ENCODE results near the gene SUFU. TPM values are rescaled to one million over a fixed set of nuclear protein-coding genes. Genes with fewer than 3 reads are reported as not detected.
"Not testable (repeated sequence)": the region's sequence is repeated elsewhere in the genome, so short reads cannot be mapped to it uniquely, and the experiment has no call there.

Gene SUFU
- total RNA-seq, 1 experiment from 2014 or later: 5.9 TPM

GRCh38 chr10:102523250-102524029 is 19.7 kb downstream of the SUFU start:
- H3K9me3 ChIP-seq (ENCODE audit: low read length): no peaks in the 10 kb centered on the region
- no peaks in the 10 kb centered on the region for H3K27me3 ChIP-seq (ENCODE audit: low read length)
- no peak overlapping the region for H3K4me2 ChIP-seq (ENCODE audit: low read depth, low read length, poor library complexity, severe bottlenecking)
- no peaks in the 10 kb centered on the region for H3K9me2 ChIP-seq (replicated peaks; ENCODE audit: insufficient read depth, low read length)
- no peaks in the 10 kb centered on the region for H3K36me3 ChIP-seq (ENCODE audit: insufficient read depth, low read length)
- no peak overlapping the region for H3K4me3 ChIP-seq (ENCODE audit: low read length)
- DNase-seq: no peak
- no peak overlapping the region for H2AFZ ChIP-seq (ENCODE audit: low read length)
- no peak overlapping the region for H3K27ac ChIP-seq (ENCODE audit: low read length)
- no peaks in the 10 kb centered on the region for H4K20me1 ChIP-seq (ENCODE audit: insufficient read depth, low read depth, low read length)
- no peak overlapping the region for H3K9ac ChIP-seq (ENCODE audit: low read length)
- H3K4me1 ChIP-seq (ENCODE audit: low read length): peaks cover 2% of the 10 kb centered on the region; the same call in 1 of the 2 replicates
- H3K79me2 ChIP-seq (ENCODE audit: low read length): no peaks in the 10 kb centered on the region; the same call in 1 of the 2 replicates

- no peak for DNase-seq
- H3K4me2 ChIP-seq (ENCODE audit: low read depth, low read length, poor library complexity, severe bottlenecking): no peak overlapping the region
- peaks cover 2% of the 10 kb centered on the region; the same call in 1 of the 2 replicates for H3K4me1 ChIP-seq (ENCODE audit: low read length)
- no peaks in the 10 kb centered on the region for H3K9me3 ChIP-seq (ENCODE audit: low read length)
- H2AFZ ChIP-seq (ENCODE audit: low read length): no peak overlapping the region
- no peak overlapping the region for H3K9ac ChIP-seq (ENCODE audit: low read length)
- no peaks in the 10 kb centered on the region for H4K20me1 ChIP-seq (ENCODE audit: insufficient read depth, low read depth, low read length)
- H3K9me2 ChIP-seq (replicated peaks; ENCODE audit: insufficient read depth, low read length): no peaks in the 10 kb centered on the region
- no peaks in the 10 kb centered on the region for H3K27me3 ChIP-seq (ENCODE audit: low read length)
- no peaks in the 10 kb centered on the region for H3K36me3 ChIP-seq (ENCODE audit: insufficient read depth, low read length)
- peaks cover 3% of the 10 kb centered on the region; the same call in 1 of the 2 replicates for H3K79me2 ChIP-seq (ENCODE audit: low read length)
- no peak overlapping the region for H3K27ac ChIP-seq (ENCODE audit: low read length)
- no peak overlapping the region for H3K4me3 ChIP-seq (ENCODE audit: low read length)
Observed at GRCh38 chr10:102524746-102525145, 21.0 kb downstream of the SUFU start.

DNA sequence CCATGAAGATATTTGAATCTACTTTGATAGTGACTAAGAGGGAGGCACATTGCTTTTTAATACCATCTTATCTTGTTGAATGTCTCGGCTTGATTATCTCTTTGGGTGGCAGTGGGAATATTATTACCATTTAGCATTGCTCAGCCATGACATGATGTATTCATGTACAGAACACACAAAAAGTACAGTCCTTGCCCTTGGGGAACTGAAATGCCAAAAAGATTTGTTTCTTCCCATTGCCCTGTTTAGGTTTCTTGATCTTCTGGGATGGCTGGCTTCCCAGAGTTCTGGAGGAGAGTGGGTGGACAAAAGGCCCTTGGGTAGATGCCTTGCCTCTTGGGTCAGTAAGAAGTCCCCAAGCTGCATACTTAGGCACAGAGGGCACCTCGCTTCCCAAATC is 23.8 kb downstream of the SUFU start:
- no peak overlapping the region for H3K4me2 ChIP-seq (ENCODE audit: low read depth, low read length, poor library complexity, severe bottlenecking)
- DNase-seq: no peak
- H4K20me1 ChIP-seq (ENCODE audit: insufficient read depth, low read depth, low read length): no peaks in the 10 kb centered on the region
- H3K36me3 ChIP-seq (ENCODE audit: insufficient read depth, low read length): no peaks in the 10 kb centered on the region
- no peaks in the 10 kb centered on the region for H3K27me3 ChIP-seq (ENCODE audit: low read length)
- peaks cover 5% of the 10 kb centered on the region; the same call in 1 of the 2 replicates for H3K79me2 ChIP-seq (ENCODE audit: low read length)
- H3K4me1 ChIP-seq (ENCODE audit: low read length): peaks cover 2% of the 10 kb centered on the region; the same call in 1 of the 2 replicates
- H3K9ac ChIP-seq (ENCODE audit: low read length): no peak overlapping the region
- no peak overlapping the region for H3K27ac ChIP-seq (ENCODE audit: low read length)
- no peaks in the 10 kb centered on the region for H3K9me3 ChIP-seq (ENCODE audit: low read length)
- no peak overlapping the region for H2AFZ ChIP-seq (ENCODE audit: low read length)
- no peak overlapping the region for H3K4me3 ChIP-seq (ENCODE audit: low read length)
- H3K9me2 ChIP-seq (replicated peaks; ENCODE audit: insufficient read depth, low read length): no peaks in the 10 kb centered on the region

DNA sequence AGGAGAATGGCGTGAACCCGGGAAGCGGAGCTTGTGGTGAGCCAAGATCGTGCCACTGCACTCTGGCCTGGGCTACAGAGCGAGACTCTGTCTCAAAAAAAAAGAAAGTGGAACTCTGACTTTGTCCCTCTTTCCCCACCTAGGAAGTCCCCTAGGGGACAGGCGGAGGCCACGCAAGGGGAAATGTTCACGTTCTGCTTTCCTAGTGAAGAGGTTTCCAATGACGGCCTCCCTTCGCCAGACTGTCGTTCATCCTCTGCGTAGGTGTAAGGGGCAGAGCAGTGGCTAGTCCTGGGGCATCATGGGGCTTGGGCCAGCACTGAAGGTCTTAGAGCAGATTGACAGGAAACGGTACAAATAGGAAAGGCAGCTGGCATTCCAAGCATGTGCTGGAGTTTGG is 30.6 kb downstream of the SUFU start:
- H3K4me3 ChIP-seq (ENCODE audit: low read length): no peak overlapping the region
- H3K9me2 ChIP-seq (replicated peaks; ENCODE audit: insufficient read depth, low read length): no peaks in the 10 kb centered on the region
- H3K36me3 ChIP-seq (ENCODE audit: insufficient read depth, low read length): no peaks in the 10 kb centered on the region
- H3K27ac ChIP-seq (ENCODE audit: low read length): no peak overlapping the region
- H3K27me3 ChIP-seq (ENCODE audit: low read length): no peaks in the 10 kb centered on the region
- no peak for DNase-seq
- peaks cover 3% of the 10 kb centered on the region; the same call in 1 of the 2 replicates for H3K4me1 ChIP-seq (ENCODE audit: low read length)
- H3K9ac ChIP-seq (ENCODE audit: low read length): no peak overlapping the region
- no peaks in the 10 kb centered on the region for H4K20me1 ChIP-seq (ENCODE audit: insufficient read depth, low read depth, low read length)
- no peak overlapping the region for H3K4me2 ChIP-seq (ENCODE audit: low read depth, low read length, poor library complexity, severe bottlenecking)
- H3K9me3 ChIP-seq (ENCODE audit: low read length): no peaks in the 10 kb centered on the region
- no peak overlapping the region for H2AFZ ChIP-seq (ENCODE audit: low read length)
- 0 out of 2 replicates have a peak, but pooled peaks cover 2% of the 10 kb centered on the region for H3K79me2 ChIP-seq (ENCODE audit: low read length)

DNA sequence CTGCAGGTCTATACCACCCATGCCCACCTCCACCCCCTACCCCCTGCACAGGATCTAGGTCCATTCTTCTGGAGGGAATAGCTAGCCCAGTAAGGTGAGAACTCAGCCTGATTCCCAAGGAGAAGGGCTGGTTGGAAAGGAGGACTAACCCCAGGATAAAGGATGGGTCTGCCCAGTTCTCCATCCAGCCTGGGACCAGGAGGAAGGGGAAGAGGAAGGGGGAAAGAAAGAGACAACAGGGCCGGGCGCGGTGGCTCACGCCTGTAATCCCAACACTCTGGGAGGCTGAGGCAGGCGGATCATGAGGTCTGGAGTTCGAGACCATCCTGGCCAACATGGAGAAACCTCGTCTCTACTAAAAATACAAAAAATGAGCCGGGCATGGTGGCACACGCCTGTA is 31.2 kb downstream of the SUFU start:
- not testable (repeated sequence) for H3K36me3 ChIP-seq (ENCODE audit: insufficient read depth, low read length); H3K4me2 ChIP-seq (ENCODE audit: low read depth, low read length, poor library complexity, severe bottlenecking); H2AFZ ChIP-seq (ENCODE audit: low read length); H3K27me3 ChIP-seq (ENCODE audit: low read length); H3K4me1 ChIP-seq (ENCODE audit: low read length); DNase-seq; H3K9ac ChIP-seq (ENCODE audit: low read length); H3K9me3 ChIP-seq (ENCODE audit: low read length); H3K4me3 ChIP-seq (ENCODE audit: low read length); H3K9me2 ChIP-seq (replicated peaks; ENCODE audit: insufficient read depth, low read length); H4K20me1 ChIP-seq (ENCODE audit: insufficient read depth, low read depth, low read length); H3K79me2 ChIP-seq (ENCODE audit: low read length); H3K27ac ChIP-seq (ENCODE audit: low read length)

DNA sequence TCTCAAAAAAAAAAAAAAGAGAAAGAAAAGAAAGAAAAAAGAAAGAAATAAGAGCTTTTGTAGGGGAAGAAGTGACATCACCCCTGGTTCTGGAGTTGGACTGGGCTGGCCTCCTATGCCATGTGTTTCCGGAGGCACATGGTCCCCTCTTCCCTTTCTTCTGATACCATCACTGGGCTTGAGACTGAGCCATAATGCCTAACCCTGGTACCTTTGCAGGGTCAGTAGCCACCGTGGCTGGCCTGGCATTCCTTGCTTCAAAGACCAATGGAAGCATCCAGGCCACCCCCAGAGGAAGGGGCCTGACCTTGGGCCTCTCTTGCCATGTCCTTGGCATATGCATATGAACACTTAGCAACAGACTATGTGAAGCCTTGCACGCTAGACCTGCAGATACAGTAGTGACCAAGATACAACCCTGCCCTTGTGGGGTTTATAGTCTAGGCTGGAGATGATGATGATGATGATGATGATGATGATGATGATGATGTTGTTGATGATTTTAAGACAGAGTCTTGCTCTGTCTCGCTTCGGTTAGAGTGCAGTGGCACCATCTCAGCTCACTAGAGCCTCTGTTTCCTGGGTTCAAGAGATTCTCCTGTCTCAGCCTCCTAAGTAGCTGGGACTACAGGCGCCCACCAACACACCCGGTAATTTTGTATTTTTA is 31.8 kb downstream of the SUFU start:
- Histone ChIP-seq H3K4me1 (ENCODE audit: low read length) (peaks cover 3% of the 10 kb centered on the region; the same call in 1 of the 2 replicates), H3K9me3 (ENCODE audit: low read length) (no peaks in the 10 kb centered on the region), H3K9me2 (replicated peaks; ENCODE audit: insufficient read depth, low read length) (no peaks in the 10 kb centered on the region), H4K20me1 (ENCODE audit: insufficient read depth, low read depth, low read length) (no peaks in the 10 kb centered on the region), H3K4me2 (ENCODE audit: low read depth, low read length, poor library complexity, severe bottlenecking) (no peak overlapping the region), H3K9ac (ENCODE audit: low read length) (no peak overlapping the region), H3K4me3 (ENCODE audit: low read length) (no peak overlapping the region), H3K27me3 (ENCODE audit: low read length) (no peaks in the 10 kb centered on the region), H3K79me2 (ENCODE audit: low read length) (0 out of 2 replicates have a peak, but pooled peaks cover 2% of the 10 kb centered on the region), H2AFZ (ENCODE audit: low read length) (no peak overlapping the region), H3K27ac (ENCODE audit: low read length) (no peak overlapping the region), H3K36me3 (ENCODE audit: insufficient read depth, low read length) (no peaks in the 10 kb centered on the region)
- DNase-seq: no peak

DNA sequence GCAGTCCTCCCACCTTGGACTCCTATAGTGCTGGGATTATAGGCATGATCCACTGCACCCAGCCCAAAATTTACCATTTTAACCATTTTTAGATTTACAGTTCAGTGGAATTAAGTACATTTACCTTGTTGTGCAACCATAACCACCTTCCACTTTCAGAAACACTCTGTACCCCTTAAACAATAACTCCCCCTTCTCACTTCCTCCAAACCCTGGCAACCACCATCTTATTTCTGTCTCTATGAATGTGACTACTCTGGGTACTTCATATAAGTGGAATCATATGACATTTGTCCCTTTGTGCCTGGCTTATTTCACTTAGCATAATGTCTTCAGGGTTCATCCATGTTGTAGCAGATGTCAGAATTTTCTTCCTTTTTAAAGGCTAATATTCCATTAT is 33.6 kb downstream of the SUFU start:
- Histone ChIP-seq H3K9me3 (ENCODE audit: low read length) (no peaks in the 10 kb centered on the region), H3K4me2 (ENCODE audit: low read depth, low read length, poor library complexity, severe bottlenecking) (no peak overlapping the region)
- no peak for DNase-seq

GRCh38 chr10:102537948-102538347 is 34.2 kb downstream of the SUFU start:
- H3K4me3 ChIP-seq (ENCODE audit: low read length): no peak overlapping the region
- DNase-seq: no peak
- no peaks in the 10 kb centered on the region for H3K27me3 ChIP-seq (ENCODE audit: low read length)
- peaks cover 3% of the 10 kb centered on the region; the same call in 1 of the 2 replicates for H3K4me1 ChIP-seq (ENCODE audit: low read length)
- no peaks in the 10 kb centered on the region for H3K36me3 ChIP-seq (ENCODE audit: insufficient read depth, low read length)
- H2AFZ ChIP-seq (ENCODE audit: low read length): no peak overlapping the region
- no peak overlapping the region for H3K4me2 ChIP-seq (ENCODE audit: low read depth, low read length, poor library complexity, severe bottlenecking)
- H3K9me3 ChIP-seq (ENCODE audit: low read length): no peaks in the 10 kb centered on the region
- no peak overlapping the region for H3K9ac ChIP-seq (ENCODE audit: low read length)
- no peak overlapping the region for H3K27ac ChIP-seq (ENCODE audit: low read length)
- no peaks in the 10 kb centered on the region for H4K20me1 ChIP-seq (ENCODE audit: insufficient read depth, low read depth, low read length)
- H3K9me2 ChIP-seq (replicated peaks; ENCODE audit: insufficient read depth, low read length): no peaks in the 10 kb centered on the region
- H3K79me2 ChIP-seq (ENCODE audit: low read length): no peaks in the 10 kb centered on the region; the same call in 1 of the 2 replicates

More for the DNA sequence above, 33.6 kb downstream of the SUFU start:
- no peaks in the 10 kb centered on the region for H4K20me1 ChIP-seq (ENCODE audit: insufficient read depth, low read depth, low read length)
- no peaks in the 10 kb centered on the region for H3K36me3 ChIP-seq (ENCODE audit: insufficient read depth, low read length)
- H3K9ac ChIP-seq (ENCODE audit: low read length): no peak overlapping the region
- no peak overlapping the region for H2AFZ ChIP-seq (ENCODE audit: low read length)
- peaks cover 3% of the 10 kb centered on the region; the same call in 1 of the 2 replicates for H3K4me1 ChIP-seq (ENCODE audit: low read length)
- H3K27ac ChIP-seq (ENCODE audit: low read length): no peak overlapping the region
- H3K4me3 ChIP-seq (ENCODE audit: low read length): no peak overlapping the region
- H3K79me2 ChIP-seq (ENCODE audit: low read length): no peaks in the 10 kb centered on the region
- no peaks in the 10 kb centered on the region for H3K9me2 ChIP-seq (replicated peaks; ENCODE audit: insufficient read depth, low read length)
- H3K27me3 ChIP-seq (ENCODE audit: low read length): no peaks in the 10 kb centered on the region
